ENCODE results near the gene KRT12. TPM values are rescaled to one million over a fixed set of nuclear protein-coding genes. Genes with fewer than 3 reads are reported as not detected.

Gene KRT12
- total RNA-seq, 6 experiments from 2014 or later: not detected

DNA sequence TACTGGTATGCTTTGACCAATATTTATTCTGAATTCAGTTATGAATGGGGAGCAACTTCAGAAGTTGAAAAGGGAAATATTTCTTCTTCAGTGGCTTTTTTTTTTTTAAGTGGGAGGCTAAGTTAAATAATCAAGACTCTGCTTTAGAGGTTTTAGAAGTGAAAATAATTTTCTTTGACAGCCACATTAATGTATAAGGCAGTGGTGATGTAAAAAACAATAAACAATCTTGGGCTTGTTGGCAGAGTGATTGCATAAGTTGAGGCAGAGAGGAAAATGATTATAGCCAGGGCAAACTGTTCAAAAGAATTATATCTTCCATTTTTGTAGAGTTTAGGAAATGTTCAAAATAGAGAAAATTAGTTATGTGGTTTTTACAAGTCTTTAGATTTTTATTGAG is 5.4 kb upstream of the KRT12 start:
- Histone ChIP-seq H3K9me3 (no peaks in the 10 kb centered on the region), H3K4me1 (no peaks in the 10 kb centered on the region), H3K27ac (no peak overlapping the region), H3K36me3 (no peaks in the 10 kb centered on the region), H3K4me3 (no peak overlapping the region), H3K27me3 (no peaks in the 10 kb centered on the region)
- TF ChIP-seq, protein P1, sequence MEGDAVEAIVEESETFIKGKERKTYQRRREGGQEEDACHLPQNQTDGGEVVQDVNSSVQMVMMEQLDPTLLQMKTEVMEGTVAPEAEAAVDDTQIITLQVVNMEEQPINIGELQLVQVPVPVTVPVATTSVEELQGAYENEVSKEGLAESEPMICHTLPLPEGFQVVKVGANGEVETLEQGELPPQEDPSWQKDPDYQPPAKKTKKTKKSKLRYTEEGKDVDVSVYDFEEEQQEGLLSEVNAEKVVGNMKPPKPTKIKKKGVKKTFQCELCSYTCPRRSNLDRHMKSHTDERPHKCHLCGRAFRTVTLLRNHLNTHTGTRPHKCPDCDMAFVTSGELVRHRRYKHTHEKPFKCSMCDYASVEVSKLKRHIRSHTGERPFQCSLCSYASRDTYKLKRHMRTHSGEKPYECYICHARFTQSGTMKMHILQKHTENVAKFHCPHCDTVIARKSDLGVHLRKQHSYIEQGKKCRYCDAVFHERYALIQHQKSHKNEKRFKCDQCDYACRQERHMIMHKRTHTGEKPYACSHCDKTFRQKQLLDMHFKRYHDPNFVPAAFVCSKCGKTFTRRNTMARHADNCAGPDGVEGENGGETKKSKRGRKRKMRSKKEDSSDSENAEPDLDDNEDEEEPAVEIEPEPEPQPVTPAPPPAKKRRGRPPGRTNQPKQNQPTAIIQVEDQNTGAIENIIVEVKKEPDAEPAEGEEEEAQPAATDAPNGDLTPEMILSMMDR (IDR thresholded peaks at IDR 0.05): no peak
- no peak for TF ChIP-seq POLR2A (IDR thresholded peaks at IDR 0.05)
- no peak for ATAC-seq
- intact Hi-C loops (cut with DNase I): no loop called here
- DNase-seq: no peak

DNA sequence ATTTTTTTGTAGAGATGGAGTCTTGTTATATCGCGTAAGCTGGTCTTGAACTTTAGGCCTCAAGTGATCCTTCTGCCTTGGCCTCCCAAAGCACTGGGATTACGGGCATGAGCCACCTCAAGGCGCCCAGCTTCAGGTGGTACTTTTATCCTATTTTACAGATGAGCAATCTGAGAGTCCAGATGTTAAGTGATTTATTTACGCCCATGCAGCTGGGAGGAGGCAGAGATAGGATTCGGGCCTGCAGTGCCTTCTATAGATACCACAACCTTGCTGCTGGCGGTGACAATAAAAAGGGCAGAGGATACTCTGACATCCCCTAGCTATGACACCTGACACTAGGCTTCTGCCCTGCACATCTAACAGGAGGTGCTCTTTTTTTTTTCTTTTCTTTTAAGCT is 4.3 kb upstream of the KRT12 start:
- DNase-seq: no peak
- H3K4me1 ChIP-seq: no peaks in the 10 kb centered on the region
- intact Hi-C loops (cut with DNase I): no loop called here
- no peak overlapping the region for H3K27ac ChIP-seq
- H3K9me3 ChIP-seq: no peaks in the 10 kb centered on the region
- H3K27me3 ChIP-seq: no peaks in the 10 kb centered on the region
- 91% methylated on average over 5 of the region's 7 CpGs for WGBS (ENCODE audit: insufficient coverage, low coverage, low lambda C conversion rate, missing lambda C conversion rate)
- no peak overlapping the region for H3K4me3 ChIP-seq
- TF ChIP-seq POLR2A (IDR thresholded peaks at IDR 0.05): no peak
- TF ChIP-seq, protein P1 (IDR thresholded peaks at IDR 0.05): no peak
- ATAC-seq: no peak
- H3K36me3 ChIP-seq: no peaks in the 10 kb centered on the region

DNA sequence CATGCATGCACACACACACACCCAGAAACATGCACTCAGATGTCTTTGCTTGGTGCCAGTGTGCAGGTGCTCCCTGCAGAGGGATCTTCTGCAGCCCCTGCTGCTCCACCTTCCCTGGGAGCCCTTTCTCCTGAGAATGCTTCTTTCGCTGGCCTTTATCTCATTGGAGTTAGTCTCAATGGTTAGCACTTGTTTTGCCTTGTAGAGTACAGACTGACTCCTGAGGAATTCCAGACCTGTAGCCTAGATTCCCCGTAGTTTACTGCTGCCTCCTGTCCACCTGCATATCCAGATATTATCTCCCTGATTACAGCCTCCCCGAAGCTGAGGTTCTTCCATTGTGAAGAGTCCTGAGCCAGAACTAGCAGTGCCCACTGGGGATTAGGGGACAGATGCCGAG is 3.1 kb upstream of the KRT12 start:
- TF ChIP-seq, protein P1 (IDR thresholded peaks at IDR 0.05): no peak
- TF ChIP-seq POLR2A (IDR thresholded peaks at IDR 0.05): no peak
- WGBS (ENCODE audit: insufficient coverage, low coverage, low lambda C conversion rate, missing lambda C conversion rate): 69% methylated on average over 3 of the region's 4 CpGs
- no peak for ATAC-seq

DNA sequence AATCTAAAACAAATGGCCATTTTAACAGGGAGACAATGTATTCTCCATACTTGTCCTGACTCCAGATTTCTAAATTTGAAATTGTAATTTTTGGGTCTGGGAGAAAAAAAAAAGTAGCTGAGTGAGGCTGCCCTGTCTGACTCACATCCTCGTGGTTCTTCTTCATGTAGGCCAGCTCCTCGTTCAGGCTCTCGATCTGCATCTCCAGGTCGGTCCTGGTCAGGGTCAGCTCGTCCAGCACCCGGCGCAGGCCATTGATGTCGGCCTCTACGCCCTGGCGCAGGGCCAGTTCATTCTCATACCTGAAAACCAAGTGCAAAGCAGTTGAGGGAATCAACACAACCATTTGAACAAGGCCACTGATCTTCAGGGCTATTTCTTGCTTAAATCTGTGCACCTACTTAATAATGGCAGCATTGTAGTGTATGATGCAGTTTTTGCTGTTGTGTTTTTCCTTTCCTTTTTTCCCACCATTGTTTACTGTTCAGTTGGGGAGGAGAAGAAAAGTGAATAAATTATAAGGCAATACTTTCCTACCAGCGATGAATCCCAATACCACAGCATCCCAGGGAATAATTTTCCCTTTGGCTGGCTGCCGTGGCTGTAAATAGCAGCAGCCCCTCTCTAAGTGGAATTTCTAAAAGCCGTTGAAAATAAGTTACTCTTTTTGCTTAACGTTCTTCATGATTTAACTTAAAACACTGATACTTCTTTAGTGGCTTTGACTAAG is 2.2 kb downstream of the KRT12 start:
- intact Hi-C loops (cut with DNase I): no loop called here
- WGBS (ENCODE audit: insufficient coverage, low coverage, low lambda C conversion rate, missing lambda C conversion rate): 70% methylated on average over 5 of the region's 14 CpGs

More for the DNA sequence above, 3.1 kb upstream of the KRT12 start:
- Histone ChIP-seq H3K4me3 (no peak overlapping the region), H3K27me3 (no peaks in the 10 kb centered on the region), H3K9me3 (no peaks in the 10 kb centered on the region), H3K4me1 (no peaks in the 10 kb centered on the region), H3K27ac (no peak overlapping the region), H3K36me3 (no peaks in the 10 kb centered on the region)
- intact Hi-C loops (cut with DNase I): no loop called here
- no peak for DNase-seq

More for the DNA sequence above, 2.2 kb downstream of the KRT12 start:
- Histone ChIP-seq H3K36me3 (no peaks in the 10 kb centered on the region), H3K4me1 (no peaks in the 10 kb centered on the region), H3K27me3 (no peaks in the 10 kb centered on the region), H3K4me3 (no peak overlapping the region), H3K9me3 (no peaks in the 10 kb centered on the region), H3K27ac (no peak overlapping the region)
- no peak for ATAC-seq
- DNase-seq: no peak
- TF ChIP-seq POLR2A (IDR thresholded peaks at IDR 0.05): no peak
- TF ChIP-seq, protein P1 (IDR thresholded peaks at IDR 0.05): no peak

Data from right lobe of liver (tissue), 6 donors.